NT2/D1 (cell line): ENCODE data around the gene PNPO.

Experiments used
- YY1 ChIP-seq: IDR thresholded peaks from 2 replicates; pipeline ENCODE4 v1.6.1; 2011; ENCODE audit not compliant: insufficient read length, insufficient read depth
- ZNF274 ChIP-seq: IDR thresholded peaks from 2 replicates; pipeline ENCODE4 v1.6.1; 2011; ENCODE audit warnings: mild to moderate bottlenecking, low read depth, low read length

DNA sequence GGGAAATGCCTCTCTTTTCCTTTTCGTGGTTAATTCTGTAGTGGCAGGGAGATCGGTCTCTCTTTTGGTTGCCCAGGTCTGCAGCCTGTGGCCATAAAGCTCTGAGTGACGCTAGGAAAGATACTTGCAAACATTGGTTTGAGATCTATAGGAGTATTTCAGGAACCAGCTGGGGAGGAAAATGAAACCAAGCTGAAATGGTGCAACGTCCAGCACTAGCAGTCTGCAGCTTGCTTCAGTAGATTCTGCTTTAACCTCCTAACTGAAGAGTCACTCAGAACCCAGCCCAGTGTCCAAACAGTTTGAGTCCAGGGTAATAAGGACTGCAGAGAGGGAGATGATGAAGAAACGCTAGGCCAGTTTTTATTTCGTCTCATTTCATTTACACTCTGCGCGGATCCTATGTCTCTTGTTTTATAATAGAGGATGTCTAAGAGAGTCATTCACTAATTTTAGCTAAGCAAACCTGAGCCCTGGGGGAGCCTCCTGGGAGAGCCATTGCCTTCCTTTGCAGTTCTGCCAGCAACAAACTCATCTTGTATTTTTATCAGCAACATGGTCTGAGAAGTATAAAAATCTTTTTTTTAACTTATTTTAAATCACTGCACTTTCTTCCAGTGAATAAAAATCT lies 33.3 kb upstream of the PNPO start:
- TF ChIP-seq YY1 (no peak), ZNF274 (no peak)
